Umbilical cord (tissue), 2 donors: ENCODE measurements around the gene IFITM1. TPM values are rescaled to one million over a fixed set of nuclear protein-coding genes. Genes with fewer than 3 reads are reported as not detected.
"Not testable (repeated sequence)": the region's sequence is repeated elsewhere in the genome, so short reads cannot be mapped to it uniquely, and the experiment has no call there.

Experiments used
- DNase-seq: peaks from one replicate; pipeline ENCODE4 v3.0.0-alpha.2; 2015; ENCODE audit warnings: low spot score
- total RNA-seq: library from RNA; depleted of rRNA; stranded (reverse); fragments of >200 nt; gene quantifications from one replicate; pipeline ENCODE4 v1.2.3, GENCODE V29; 2014; ENCODE audit warnings: low replicate concordance; ENCODE audit not compliant: insufficient read depth

IFITM1 gene
- total RNA-seq, 1 donor from 2014 or later, result 25.3 TPM

GRCh38 chr11:282630-283360 lies 31.0 kb upstream of the IFITM1 start:
- DNase-seq, result no peak

GRCh38 chr11:283405-284104 lies 30.3 kb upstream of the IFITM1 start:
- no peak for DNase-seq

GRCh38 chr11:284105-285020 lies 29.5 kb upstream of the IFITM1 start:
- no peak for DNase-seq

- no peak for DNase-seq
These were observed 28.6 kb upstream of the IFITM1 start for GRCh38 chr11:285021-285893.

GRCh38 chr11:285894-286220 lies 28.0 kb upstream of the IFITM1 start:
- no peak for DNase-seq

GRCh38 chr11:286977-287820 lies 26.6 kb upstream of the IFITM1 start:
- not testable (repeated sequence) for DNase-seq

- no peak for DNase-seq
These were observed 25.9 kb upstream of the IFITM1 start for GRCh38 chr11:287821-288477.

- peak; percentile 69 for DNase-seq
These were observed 25.1 kb upstream of the IFITM1 start, which contains the start of gene PGGHG for GRCh38 chr11:288478-289397. PGGHG (plus strand) TSS chr11:289126; CDS start chr11:289817, 691 bp downstream.

GRCh38 chr11:289398-289711 lies 24.5 kb upstream of the IFITM1 start:
- no peak for DNase-seq

- DNase-seq, result no peak
These were observed 23.9 kb upstream of the IFITM1 start for GRCh38 chr11:289712-290620.

- DNase-seq, result no peak
These were observed 23.1 kb upstream of the IFITM1 start for GRCh38 chr11:290621-291231.

- DNase-seq, result no peak
These were observed 22.3 kb upstream of the IFITM1 start for GRCh38 chr11:291281-292210.

- DNase-seq, result no peak
These were observed 21.4 kb upstream of the IFITM1 start for GRCh38 chr11:292211-293121.

GRCh38 chr11:293271-293851 lies 20.5 kb upstream of the IFITM1 start:
- DNase-seq, result no peak
